HepG2 (cell line): ENCODE data around the gene FBN2. TPM values are rescaled to one million over a fixed set of nuclear protein-coding genes. Genes with fewer than 3 reads are reported as not detected.

Experiments
- ATAC-seq: fragments of 200-7000 bp; cut with Tn5 transposase; 3 replicates; pipeline ENCODE4 v1.9.1; 2020; ENCODE audit warnings: mild to moderate bottlenecking, moderate library complexity
- BruUV-seq: library from RNA; stranded (reverse); fragments of 400-500 nt; replicated peaks from 2 replicates; lab custom pipeline; 2021; lab: Mats Ljungman, UMichigan
- CTCF ChIA-PET: fragments of 300-600 bp; formaldehyde crosslinking; extraction: SDS; loops from one replicate; lab custom pipeline; 2021; ENCODE audit warnings: low total read pairs, inconsistent platforms, low intra/inter-chr PET ratio; lab: Yijun Ruan, JAX
- POLR2A ChIA-PET: fragments of 350-600 bp; sonication (Branson Sonifier 250); formaldehyde crosslinking; loops from one replicate; lab custom pipeline; 2020; ENCODE audit warnings: antibody characterized with exemption, inconsistent platforms; lab: Yijun Ruan, JAX
- DNase-seq: peaks from one replicate; pipeline ENCODE4 v3.0.0-alpha.2; 2015; ENCODE audit warnings: low spot score
- FAIRE-seq: peaks from 3 replicates; lab custom pipeline; 2011; peaks lifted over from hg19 to GRCh38; lab: Jason Lieb, UNC
- H2AFZ ChIP-seq: one replicate; pipeline ENCODE4 v1.6.1; 2011; ENCODE audit warnings: low read length, inconsistent platforms
- H3K27ac ChIP-seq: fragments of 300-600 bp; 3 replicates; pipeline ENCODE4 v1.8.0; 2011; ENCODE audit warnings: mixed run types, mild to moderate bottlenecking, mixed read lengths, low read length, inconsistent platforms; ENCODE audit not compliant: insufficient read depth; ENCODE audit errors: extremely low read length
- H3K27me3 ChIP-seq, 2 experiments: fragments of 200-600 bp in 1 of 2; 2 replicates in 1 of 2; 3 replicates in 1 of 2; pipeline versions ENCODE4 v1.6.0 to v1.8.0; 2011; ENCODE audit warnings: low read length in 2 of 2, mild to moderate bottlenecking in 2 of 2, moderate library complexity in 2 of 2, inconsistent platforms in 1 of 2; ENCODE audit not compliant: insufficient read depth in 2 of 2, control insufficient read depth in 1 of 2
- H3K36me3 ChIP-seq, 2 experiments: fragments of 200-600 bp in 1 of 2; replicated peaks in 1 of 2; 2 replicates in 1 of 2; 3 replicates in 1 of 2; pipeline versions ENCODE4 v1.5.1 to v1.8.0; 2011; ENCODE audit warnings: low read length in 2 of 2, inconsistent platforms in 1 of 2; ENCODE audit not compliant: insufficient read depth in 2 of 2, control insufficient read depth in 1 of 2
- H3K4me1 ChIP-seq: 2 replicates; pipeline ENCODE4 v1.5.1; 2012; ENCODE audit warnings: low read length, inconsistent platforms; ENCODE audit not compliant: insufficient read depth
- H3K4me2 ChIP-seq: 2 replicates; pipeline ENCODE4 v1.6.0; 2011; ENCODE audit warnings: low read depth, low read length, inconsistent platforms
- H3K4me3 ChIP-seq, 3 experiments: fragments of 200-600 bp in 1 of 3; sonication (generic), shearing (Covaris generic) in 1 of 3; replicated peaks in 1 of 3; 2 replicates each; pipeline ENCODE4 v1.5.1; 2011 to 2016; ENCODE audit warnings: low read length in 3 of 3, inconsistent platforms in 2 of 3, low read depth in 2 of 3, mild to moderate bottlenecking in 2 of 3, control low read depth in 1 of 3, mixed read lengths in 1 of 3; ENCODE audit not compliant: insufficient read depth in 1 of 3
- H3K79me2 ChIP-seq: one replicate; pipeline ENCODE4 v1.6.1; 2011; ENCODE audit warnings: low read length, inconsistent platforms; ENCODE audit not compliant: insufficient read depth
- H3K9ac ChIP-seq: 2 replicates; pipeline ENCODE4 v1.6.0; 2011; ENCODE audit warnings: mild to moderate bottlenecking, low read depth, low read length, inconsistent platforms; ENCODE audit not compliant: insufficient read depth
- H3K9me3 ChIP-seq: 2 replicates; pipeline ENCODE4 v1.5.1; 2012; ENCODE audit warnings: mild to moderate bottlenecking, low read length
- H4K20me1 ChIP-seq: 2 replicates; pipeline ENCODE4 v1.6.0; 2011; ENCODE audit warnings: inconsistent platforms, mild to moderate bottlenecking, low read length, moderate library complexity; ENCODE audit not compliant: insufficient read depth
- BRCA1 ChIP-seq: sonication (generic); formaldehyde crosslinking; IDR thresholded peaks from 2 replicates; pipeline ENCODE4 v1.4.0; 2020; ENCODE audit warnings: missing genetic modification reagents
- NCOA5 ChIP-seq: sonication (generic); formaldehyde crosslinking; IDR thresholded peaks from 2 replicates; pipeline ENCODE4 v1.4.0; 2020; ENCODE audit warnings: missing genetic modification reagents
- RFXANK ChIP-seq: IDR thresholded peaks from 2 replicates; pipeline ENCODE4 v1.6.1; 2016
- SRSF4 ChIP-seq: fragments of 200-400 bp; formaldehyde crosslinking; IDR thresholded peaks from one replicate; pipeline ENCODE4 v1.6.1; 2018; ENCODE audit warnings: mild to moderate bottlenecking, low read depth, low read length, moderate library complexity; ENCODE audit not compliant: poor library complexity, severe bottlenecking
- ZMAT3 ChIP-seq: sonication (generic); formaldehyde crosslinking; conservative IDR thresholded peaks from 2 replicates; pipeline ENCODE4 v1.7.0; 2021; ENCODE audit warnings: missing genetic modification reagents
- ZNF20 ChIP-seq: sonication (generic); formaldehyde crosslinking; IDR thresholded peaks from 2 replicates; pipeline ENCODE4 v1.4.0; 2020; ENCODE audit warnings: mild to moderate bottlenecking, moderate library complexity, missing genetic modification reagents
- ZNF331 ChIP-seq: sonication (generic); formaldehyde crosslinking; IDR thresholded peaks from 2 replicates; pipeline ENCODE4 v1.4.0; 2020; ENCODE audit warnings: missing genetic modification reagents
- ZNF367 ChIP-seq: sonication (generic); formaldehyde crosslinking; IDR thresholded peaks from 2 replicates; pipeline ENCODE4 v1.4.0; 2020; ENCODE audit warnings: missing genetic modification reagents, borderline replicate concordance
- ZNF530 ChIP-seq: sonication (generic); formaldehyde crosslinking; IDR thresholded peaks from 2 replicates; pipeline ENCODE4 v1.5.0; 2020; ENCODE audit warnings: low read depth, mild to moderate bottlenecking, missing genetic modification reagents
- ZSCAN29 ChIP-seq: sonication (generic); formaldehyde crosslinking; conservative IDR thresholded peaks from 2 replicates; pipeline ENCODE4 v1.4.0; 2020; ENCODE audit warnings: mild to moderate bottlenecking, missing genetic modification reagents
- WGBS: methylation state at CpG from one replicate; pipeline ENCODE4 v1.1.6; 2017; ENCODE audit warnings: low lambda C conversion rate; 5-methylcytosine and 5-hydroxymethylcytosine counted together
- in situ Hi-C: cut with HindIII; loops from 2 replicates; pipeline ENCODE4 v1.10.0; 2017; ENCODE audit warnings: low pct_unique_long_range_greater_than_20kb; ENCODE audit not compliant: extremely low pct_ligation_motif_present
- intact Hi-C: fragments of 100-400 bp; cut with micrococcal nuclease; formaldehyde crosslinking; loops from one replicate; pipeline ENCODE4 v1.10.0; 2022; ENCODE audit not compliant: unreplicated experiment
- polyA plus RNA-seq, 8 experiments: library from polyadenylated mRNA; depleted of rRNA in 3 of 8; stranded (reverse) in 7 of 8; unstranded in 1 of 8; fragments of >200 nt; fragmentation: Illumina TruSeq in 4 of 8; extraction: Trizol in 4 of 8; gene quantifications; 2 replicates each; pipeline versions ENCODE4 v1.2.1 to v1.2.3, GENCODE V29; 2011 to 2016; ENCODE audit warnings: low read depth in 4 of 8, missing spikeins in 1 of 8, mixed read lengths in 1 of 8; ENCODE audit not compliant: insufficient read depth in 1 of 8
- total RNA-seq, 5 experiments: library from RNA; depleted of rRNA; stranded (reverse); fragments of >200 nt; fragmentation: Illumina TruSeq; extraction: Trizol; gene quantifications; 2 replicates each; pipeline ENCODE4 v1.2.3, GENCODE V29; 2016; ENCODE audit warnings: low read depth in 1 of 5
- TF ChIP-seq, protein P1 (sequence below): sonication (generic); formaldehyde crosslinking; IDR thresholded peaks from 2 replicates; pipeline ENCODE4 v1.4.0; 2020; ENCODE audit warnings: missing genetic modification reagents
- TF ChIP-seq, protein P2 (sequence below): sonication (generic); formaldehyde crosslinking; conservative IDR thresholded peaks from 2 replicates; pipeline ENCODE4 v1.5.0; 2020; ENCODE audit warnings: missing genetic modification reagents

FBN2 gene
- total and polyA plus RNA-seq, 2 of the 13 experiments (the other 11 are each of a cell fraction or from before 2014, with no cell fraction given) = not detected

DNA sequence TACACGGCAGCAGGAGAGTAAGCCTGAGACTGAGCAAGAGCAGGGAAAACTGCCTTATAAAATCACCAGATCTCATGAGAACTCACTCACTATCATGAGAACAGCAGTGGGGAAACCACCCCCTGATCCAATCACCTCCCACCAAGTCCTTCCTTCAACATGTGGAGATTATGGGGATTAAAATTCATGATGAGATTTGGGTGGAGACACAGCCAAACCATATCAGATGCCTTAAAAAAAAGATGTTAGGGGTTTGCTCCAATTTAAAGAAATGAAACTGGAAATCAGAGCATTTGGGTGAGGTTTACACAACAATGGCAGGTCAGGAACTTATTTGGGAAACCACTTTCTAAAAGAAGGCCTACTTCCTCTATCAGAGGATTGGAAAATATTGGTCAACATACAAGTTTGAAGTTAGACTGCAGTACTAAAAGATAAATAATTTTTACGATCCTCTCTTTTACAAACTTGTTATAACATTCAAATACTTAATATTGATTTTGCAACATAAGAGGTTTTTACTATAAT lies 105.1 kb downstream of the FBN2 start:
- Histone ChIP-seq H3K9ac (no peak overlapping the region), H3K4me3 (no peak overlapping the region), H3K4me1 (no peaks in the 10 kb centered on the region), H3K27me3 (no peaks in the 10 kb centered on the region; a peak in 1 of 5 replicates), H3K27ac (no peak overlapping the region), H4K20me1 (no peaks in the 10 kb centered on the region), H3K9me3 (no peaks in the 10 kb centered on the region), H3K4me2 (no peak overlapping the region), H2AFZ (no peak overlapping the region)
- BruUV-seq = no TSS peak
- CTCF ChIA-PET = no interaction called here
- no peak for DNase-seq
- FAIRE-seq = no peak
- in situ Hi-C loops = no loop called here
- POLR2A ChIA-PET = no interaction called here
- no peak for ATAC-seq
- 17% methylated on average over 2 of the region's 2 CpGs for WGBS
- intact Hi-C loops = no loop called here
- TF ChIP-seq ZNF367 (CRISPR knock-in tag) (no peak), RFXANK (no peak), ZNF530 (no peak), ZMAT3 (CRISPR knock-in tag) (no peak), NCOA5 (CRISPR knock-in tag) (no peak), ZNF20 (CRISPR knock-in tag) (no peak), ZSCAN29 (CRISPR knock-in tag) (no peak), ZNF331 (no peak), BRCA1 (CRISPR knock-in tag) (no peak), SRSF4 (no peak)
- TF ChIP-seq, protein P1, sequence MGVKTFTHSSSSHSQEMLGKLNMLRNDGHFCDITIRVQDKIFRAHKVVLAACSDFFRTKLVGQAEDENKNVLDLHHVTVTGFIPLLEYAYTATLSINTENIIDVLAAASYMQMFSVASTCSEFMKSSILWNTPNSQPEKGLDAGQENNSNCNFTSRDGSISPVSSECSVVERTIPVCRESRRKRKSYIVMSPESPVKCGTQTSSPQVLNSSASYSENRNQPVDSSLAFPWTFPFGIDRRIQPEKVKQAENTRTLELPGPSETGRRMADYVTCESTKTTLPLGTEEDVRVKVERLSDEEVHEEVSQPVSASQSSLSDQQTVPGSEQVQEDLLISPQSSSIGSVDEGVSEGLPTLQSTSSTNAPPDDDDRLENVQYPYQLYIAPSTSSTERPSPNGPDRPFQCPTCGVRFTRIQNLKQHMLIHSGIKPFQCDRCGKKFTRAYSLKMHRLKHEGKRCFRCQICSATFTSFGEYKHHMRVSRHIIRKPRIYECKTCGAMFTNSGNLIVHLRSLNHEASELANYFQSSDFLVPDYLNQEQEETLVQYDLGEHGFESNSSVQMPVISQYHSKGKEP (CRISPR knock-in tag) = no peak
- TF ChIP-seq, protein P2, sequence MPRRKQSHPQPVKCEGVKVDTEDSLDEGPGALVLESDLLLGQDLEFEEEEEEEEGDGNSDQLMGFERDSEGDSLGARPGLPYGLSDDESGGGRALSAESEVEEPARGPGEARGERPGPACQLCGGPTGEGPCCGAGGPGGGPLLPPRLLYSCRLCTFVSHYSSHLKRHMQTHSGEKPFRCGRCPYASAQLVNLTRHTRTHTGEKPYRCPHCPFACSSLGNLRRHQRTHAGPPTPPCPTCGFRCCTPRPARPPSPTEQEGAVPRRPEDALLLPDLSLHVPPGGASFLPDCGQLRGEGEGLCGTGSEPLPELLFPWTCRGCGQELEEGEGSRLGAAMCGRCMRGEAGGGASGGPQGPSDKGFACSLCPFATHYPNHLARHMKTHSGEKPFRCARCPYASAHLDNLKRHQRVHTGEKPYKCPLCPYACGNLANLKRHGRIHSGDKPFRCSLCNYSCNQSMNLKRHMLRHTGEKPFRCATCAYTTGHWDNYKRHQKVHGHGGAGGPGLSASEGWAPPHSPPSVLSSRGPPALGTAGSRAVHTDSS (CRISPR knock-in tag) = no peak
- TF ChIP-seq, all 625 proteins: peak for 0
- H3K36me3 ChIP-seq = no peaks in the 10 kb centered on the region
- no peaks in the 10 kb centered on the region for H3K79me2 ChIP-seq
